ENCODE data around the gene PHF19.

PHF19 gene

GRCh38 chr9:120913647-120914264 lies 36.8 kb upstream of the PHF19 start:
- DNase-seq, result peak in 1 of 2 experiments; percentile 57

- no peak for DNase-seq
These were observed 36.1 kb upstream of the PHF19 start for GRCh38 chr9:120912958-120913646.

GRCh38 chr9:120911295-120911837 lies 34.4 kb upstream of the PHF19 start:
- peak in 1 of 2 experiments; percentile 20 for DNase-seq

- DNase-seq, result no peak
These were observed 33.7 kb upstream of the PHF19 start for GRCh38 chr9:120910643-120911042.

- peak in 1 of 2 experiments; percentile 66 for DNase-seq
These were observed 32.9 kb upstream of the PHF19 start for GRCh38 chr9:120909904-120910303.

GRCh38 chr9:120905315-120906164 lies 28.6 kb upstream of the PHF19 start:
- no peak for DNase-seq

DNA sequence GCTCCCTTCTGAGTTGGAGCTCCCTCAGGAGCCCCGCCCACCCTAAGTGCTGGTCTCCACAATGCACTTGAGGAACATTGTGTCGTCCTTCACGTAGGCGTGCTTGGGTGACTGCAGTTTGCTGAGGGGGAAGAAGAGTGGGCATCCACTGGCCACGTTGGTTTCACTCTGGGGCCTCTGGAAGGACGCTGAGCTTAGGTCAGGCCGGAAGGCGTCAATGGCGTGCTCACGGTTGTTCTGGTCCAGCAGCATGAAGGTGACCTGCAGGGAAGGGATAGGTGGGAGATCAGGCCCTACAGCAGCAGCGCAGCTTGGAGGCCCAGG lies 28.0 kb upstream of the PHF19 start:
- DNase-seq, result no peak

DNA sequence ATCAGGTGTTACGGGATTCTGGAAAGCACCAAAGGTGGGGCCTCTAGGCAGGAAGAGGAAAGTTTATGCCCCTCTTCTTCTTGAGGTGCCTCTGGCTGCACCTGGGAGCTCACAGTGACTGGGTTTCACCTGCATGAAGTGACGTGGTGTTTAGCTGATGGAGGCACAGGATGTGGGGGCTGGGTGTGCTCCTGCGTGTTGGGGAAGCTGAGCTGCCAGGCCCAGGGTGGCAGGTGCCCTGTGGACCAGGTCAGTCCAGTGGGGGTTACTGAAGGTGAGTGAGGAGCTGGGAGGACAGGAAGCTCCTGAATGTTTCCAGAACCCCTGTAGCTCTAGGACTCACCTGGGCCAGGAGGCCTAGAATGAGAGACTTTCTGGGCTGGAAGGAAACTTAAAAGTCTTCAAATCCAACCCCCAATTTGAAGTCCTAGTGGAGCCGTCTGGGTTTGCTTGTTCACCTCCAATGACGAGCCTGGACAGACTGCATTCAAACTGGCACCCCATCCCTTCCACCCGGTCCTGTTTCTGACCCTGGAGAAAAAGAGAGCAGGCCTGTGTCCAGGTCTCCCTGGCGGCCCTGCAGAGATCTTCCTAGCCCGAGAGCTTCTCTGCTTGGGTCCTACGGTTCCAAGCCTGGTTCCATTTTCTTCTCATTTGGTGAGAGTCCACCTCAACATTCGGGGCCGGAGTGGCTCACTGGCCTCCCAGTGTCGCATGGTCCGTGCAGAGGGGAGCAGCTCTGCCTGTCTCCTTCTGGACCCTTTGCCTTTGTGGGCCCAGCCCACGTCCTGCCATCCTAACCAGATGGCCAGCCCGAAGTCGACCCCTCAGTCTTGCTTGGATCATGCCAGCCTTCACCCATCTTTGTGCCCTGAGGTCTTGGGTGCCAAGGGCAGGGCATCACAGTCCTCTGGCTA lies 27.3 kb upstream of the PHF19 start:
- DNase-seq, result no peak

DNA sequence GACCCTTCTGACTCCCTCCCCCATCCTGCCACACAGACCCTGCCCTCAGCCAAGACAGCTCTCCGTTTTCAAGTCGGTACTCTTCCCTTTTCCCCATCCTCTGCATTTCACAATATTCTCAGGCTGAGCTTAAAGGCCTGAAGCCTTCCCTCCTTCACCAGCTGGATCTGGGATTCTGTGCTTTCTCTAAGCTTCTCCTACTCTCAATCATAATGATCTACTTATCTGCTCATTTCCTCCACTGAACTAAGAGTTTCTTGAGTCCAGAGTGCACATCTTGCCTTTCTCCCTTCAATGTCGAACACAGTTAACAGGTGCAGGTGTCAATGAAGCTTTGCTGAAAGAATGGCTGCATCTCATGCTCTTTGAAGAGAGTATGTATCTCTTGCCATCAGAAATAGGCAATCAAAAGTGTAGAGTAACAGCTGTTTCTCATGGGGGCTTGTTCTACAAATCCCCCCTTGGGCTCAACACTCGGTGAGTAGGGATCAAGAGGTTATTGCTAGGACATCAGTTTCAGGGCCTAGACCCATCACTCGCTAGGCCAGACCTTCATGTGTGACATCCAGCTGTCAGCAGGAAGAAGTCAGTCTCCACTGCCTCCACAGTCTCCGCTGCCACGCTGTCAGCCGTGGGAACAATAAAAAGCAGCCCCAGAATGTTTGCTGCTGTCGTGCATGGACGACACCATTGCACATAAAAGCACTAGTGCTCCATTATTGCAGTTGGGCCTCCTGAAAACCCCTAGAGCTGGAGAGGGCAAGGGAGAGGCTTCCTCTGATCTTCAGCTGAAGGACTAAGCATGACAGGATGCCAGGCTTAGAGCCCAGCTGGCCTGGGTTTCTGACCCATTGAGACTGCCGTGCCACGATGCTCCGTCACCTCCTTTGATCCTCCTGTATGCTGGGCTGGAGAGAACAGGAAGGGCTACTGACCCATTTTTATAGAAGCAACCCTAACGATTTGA lies 25.9 kb upstream of the PHF19 start:
- DNase-seq, result no peak

- DNase-seq, result no peak
These were observed 25.0 kb upstream of the PHF19 start for GRCh38 chr9:120901755-120902568.

GRCh38 chr9:120900824-120901223 lies 23.8 kb upstream of the PHF19 start:
- DNase-seq, result no peak

DNA sequence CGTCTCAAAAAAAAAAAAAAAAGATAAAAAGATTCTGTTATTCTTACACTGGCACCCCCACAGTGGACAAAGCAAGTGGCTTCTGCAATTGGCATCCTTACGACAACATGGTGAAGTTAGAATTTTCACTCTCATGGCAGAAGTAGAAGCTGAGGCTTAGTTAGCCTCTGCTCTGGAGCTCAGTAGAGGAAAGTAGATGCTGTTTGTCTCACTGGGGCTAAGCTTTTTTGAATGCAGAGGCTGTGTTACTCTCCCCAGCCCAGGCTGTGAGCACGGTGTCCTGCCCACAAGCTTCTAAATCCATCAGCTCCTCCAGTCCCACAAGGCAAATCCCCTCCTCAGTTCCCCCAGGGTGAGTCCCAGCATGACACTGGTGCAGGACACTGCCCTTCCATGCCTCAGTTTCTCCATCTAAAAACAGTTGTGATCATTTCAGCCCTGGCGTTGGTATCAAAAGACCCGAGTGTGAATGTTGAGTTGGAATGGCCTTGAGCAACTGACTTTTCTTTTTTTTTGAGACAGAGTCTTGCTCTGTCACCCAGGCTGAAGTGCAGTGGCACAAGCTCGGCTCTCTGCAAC lies 22.6 kb upstream of the PHF19 start:
- DNase-seq, result no peak

DNA sequence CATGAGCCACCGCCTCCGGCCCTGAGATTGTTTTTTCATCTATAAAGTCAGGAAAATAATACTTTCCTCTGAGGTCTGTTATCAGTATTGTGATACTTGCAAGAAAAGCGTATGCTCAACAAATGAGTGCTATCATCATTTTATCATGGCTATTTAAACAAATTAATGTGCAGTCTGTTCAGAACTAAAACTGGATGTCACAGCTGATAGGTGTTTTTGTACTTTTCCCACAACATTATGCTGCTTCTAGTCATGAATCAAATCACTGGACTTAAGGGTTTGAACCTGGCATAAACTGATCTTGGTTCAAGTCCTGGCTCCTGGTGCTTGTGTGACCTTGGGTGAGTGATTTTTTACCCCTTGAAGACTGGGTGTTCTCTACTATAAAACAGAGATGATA lies 21.4 kb upstream of the PHF19 start:
- no peak for DNase-seq

DNA sequence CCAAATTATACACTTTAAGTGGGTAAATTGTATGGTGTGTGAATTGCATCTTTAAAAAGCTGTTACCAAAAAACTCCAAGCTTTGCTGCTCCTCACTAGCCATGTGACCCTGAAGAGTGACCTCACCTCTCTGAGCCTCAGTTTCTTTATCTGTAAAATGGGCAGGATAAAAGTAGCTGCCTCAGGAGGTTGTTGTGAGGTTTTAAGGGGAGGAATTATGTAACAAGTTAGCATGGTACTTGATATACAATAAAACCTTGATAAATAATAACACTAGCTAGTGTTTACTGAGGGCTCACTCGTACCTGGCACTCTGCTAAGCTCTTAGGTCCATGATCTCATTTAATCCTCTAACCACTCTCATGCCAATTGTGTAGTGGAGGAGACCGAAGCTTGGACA lies 19.0 kb upstream of the PHF19 start:
- no peak for DNase-seq

DNA sequence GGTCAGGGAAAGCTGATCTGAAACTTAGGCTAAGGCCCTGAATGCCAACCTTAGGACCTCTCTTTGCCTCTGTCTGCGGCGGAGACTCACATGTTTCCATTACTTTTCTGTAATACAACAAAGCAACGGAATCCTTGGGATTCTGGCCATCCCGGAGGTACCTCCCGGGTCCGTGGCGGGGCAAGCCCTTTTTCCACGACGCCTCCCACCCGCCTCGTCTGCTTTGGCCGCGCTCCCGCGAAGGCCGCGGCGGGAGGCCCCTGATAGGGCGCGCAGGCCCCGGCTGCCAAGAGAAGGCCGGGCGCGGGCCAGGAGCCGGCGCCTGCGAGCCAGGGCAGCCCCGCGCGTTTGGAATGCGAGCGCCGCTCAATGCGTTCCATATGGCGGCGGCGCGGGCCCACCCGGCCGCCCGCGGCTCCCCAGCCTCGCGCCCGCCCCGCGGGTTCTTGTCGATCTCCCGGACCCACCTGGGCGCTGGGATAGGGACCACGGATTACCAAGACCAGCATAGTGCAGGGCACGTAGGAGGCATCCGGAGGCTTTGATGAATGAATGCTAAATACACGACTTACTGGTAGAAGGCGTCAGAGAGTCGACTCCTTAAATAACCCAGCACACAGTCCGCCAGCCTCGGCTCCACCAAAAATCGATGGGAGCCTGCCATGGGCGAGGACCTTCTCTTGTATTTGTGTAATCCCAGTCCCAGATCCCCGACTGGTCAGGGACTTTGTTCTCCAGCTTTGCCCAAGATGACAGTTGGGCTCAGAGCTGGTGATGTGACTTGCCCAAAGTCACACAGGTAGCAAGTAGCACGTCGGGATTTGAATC lies 17.5 kb upstream of the PHF19 start:
- DNase-seq, result no peak

DNA sequence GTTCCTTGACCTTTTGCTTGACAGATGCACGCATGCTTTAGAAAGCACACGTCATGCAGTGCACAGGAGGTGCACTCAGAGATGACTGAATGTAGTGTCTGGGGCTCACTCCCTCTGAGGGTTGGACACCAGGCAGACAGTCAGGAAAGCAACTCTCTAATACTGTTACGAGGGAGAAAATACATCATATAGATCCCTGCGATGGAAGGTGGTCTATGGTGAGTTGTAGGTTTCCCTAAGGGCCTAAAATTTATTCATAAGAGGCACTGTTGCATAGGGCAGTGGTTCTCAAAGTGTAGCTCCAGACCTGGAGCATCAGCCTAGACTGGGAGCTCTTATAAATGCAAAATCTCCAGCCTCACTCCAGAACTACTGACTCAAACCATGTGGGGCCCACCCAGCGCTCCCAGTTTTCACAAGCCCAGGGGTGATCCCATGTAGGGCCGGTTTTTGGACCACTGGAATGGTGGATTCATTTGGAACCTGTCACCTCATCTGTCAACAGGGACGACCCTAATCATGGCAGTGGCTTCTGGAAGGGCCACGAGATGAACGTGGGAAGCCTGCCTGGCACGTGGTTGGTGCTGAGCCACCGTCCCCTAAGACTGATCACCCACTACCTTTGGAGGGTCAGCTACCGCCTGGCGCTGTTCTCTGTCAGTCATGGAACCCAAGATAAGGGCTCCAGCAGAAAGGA lies 16.8 kb upstream of the PHF19 start:
- DNase-seq, result no peak

DNA sequence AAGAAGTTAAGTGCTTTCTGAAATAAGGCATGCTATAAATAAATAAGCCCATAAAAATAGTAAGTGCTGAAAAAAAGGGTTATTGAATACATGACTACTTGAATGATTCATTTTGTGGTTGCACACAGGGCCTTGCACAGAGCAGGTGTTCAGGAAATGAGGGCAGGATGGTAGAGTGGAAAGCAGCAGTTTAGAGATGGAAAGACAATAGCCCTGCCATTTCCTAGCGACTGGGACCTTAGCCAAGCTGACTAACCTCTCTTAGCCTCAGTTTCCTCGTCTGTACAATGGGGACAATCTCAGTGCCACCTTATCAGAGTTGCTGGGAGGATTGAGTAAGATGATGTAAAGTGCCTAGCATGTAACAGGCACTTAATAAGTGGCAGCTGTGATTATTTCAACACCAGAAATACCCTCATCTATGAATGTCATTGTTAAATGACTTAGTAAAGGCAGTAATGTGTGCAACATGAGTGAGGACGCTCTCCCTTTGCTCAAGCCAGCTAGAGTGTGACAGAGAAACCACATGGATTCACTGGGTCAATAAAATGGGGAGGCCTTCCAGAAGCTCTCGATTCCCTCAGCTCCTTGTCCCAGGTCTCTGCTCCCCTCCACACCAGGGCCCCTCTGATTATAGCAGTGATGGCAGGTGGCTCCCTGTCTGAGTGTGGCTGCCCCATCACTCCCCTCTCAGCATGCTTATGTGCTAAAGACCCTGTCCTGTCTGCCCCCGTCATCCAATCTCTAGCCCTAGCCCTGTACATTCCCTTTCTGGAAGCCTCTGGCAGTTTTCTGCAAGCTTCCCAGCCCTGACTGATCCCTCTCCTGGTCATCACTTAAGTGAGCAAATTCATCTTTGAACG lies 16.0 kb upstream of the PHF19 start:
- DNase-seq, result peak in 1 of 2 experiments; percentile 66

Data from activated CD4-positive, alpha-beta T cell treated with anti-CD3 and anti-CD28 coated beads, Interleukin-2, amount 50 U/mL, for 48 hours (primary cell).